ENCODE data around the gene PRPF19.
A peak's percentile ranks its signal among the peaks of the same experiment; 100 is the strongest.

PRPF19 gene

GRCh38 chr11:60906132-60906972 is at the start of gene PRPF19:
Gene PRPF19 (minus strand): TSS chr11:60906585. CDS start chr11:60906382, 203 bp downstream.
- H3K4me3 ChIP-seq (ENCODE audit: low read length in 2 of 2): peak within 1 kb of the TSS; percentile 88 to 93
- peaks cover 14 to 22% of the 10 kb centered on the region in 2 donors for H3K36me3 ChIP-seq (ENCODE audit: control insufficient read depth in 2 of 2, insufficient read depth in 2 of 2, low read length in 2 of 2)
- H3K4me1 ChIP-seq (ENCODE audit: control insufficient read depth, insufficient read depth, low read length): peaks cover 28% of the 10 kb centered on the region
- H3K27me3 ChIP-seq (ENCODE audit: control insufficient read depth in 1 of 2, insufficient read depth in 2 of 2, low read length in 2 of 2): peaks cover 3% of the 10 kb centered on the region in 2 donors
- peak within 1 kb of the TSS; percentile 88 for H3K27ac ChIP-seq (ENCODE audit: low read length)
- no peaks in the 10 kb centered on the region for H3K9me3 ChIP-seq (ENCODE audit: control insufficient read depth in 2 of 2, low read length in 2 of 2)
- H3K9ac ChIP-seq (ENCODE audit: low read length in 2 of 2): peak within 1 kb of the TSS; percentile 84 to 90

- H3K27me3 ChIP-seq (ENCODE audit: control insufficient read depth in 1 of 2, insufficient read depth in 2 of 2, low read length in 2 of 2): peaks cover 0 to 2% of the 10 kb centered on the region in 2 donors
- no peaks in the 10 kb centered on the region for H3K36me3 ChIP-seq (ENCODE audit: control insufficient read depth in 2 of 2, insufficient read depth in 2 of 2, low read length in 2 of 2)
- no peaks in the 10 kb centered on the region for H3K9me3 ChIP-seq (ENCODE audit: control insufficient read depth in 2 of 2, low read length in 2 of 2)
- no peak overlapping the region for H3K4me3 ChIP-seq (ENCODE audit: low read length in 2 of 2)
- H3K9ac ChIP-seq (ENCODE audit: low read length in 2 of 2): no peak overlapping the region
- peaks cover 21% of the 10 kb centered on the region for H3K4me1 ChIP-seq (ENCODE audit: control insufficient read depth, insufficient read depth, low read length)
- no peak overlapping the region for H3K27ac ChIP-seq (ENCODE audit: low read length)
These were observed 49.2 kb upstream of the PRPF19 start for GRCh38 chr11:60955571-60955970.

GRCh38 chr11:60954421-60954820 is 48.0 kb upstream of the PRPF19 start:
- Histone ChIP-seq H3K9me3 (ENCODE audit: control insufficient read depth in 2 of 2, low read length in 2 of 2) (no peaks in the 10 kb centered on the region), H3K4me3 (ENCODE audit: low read length in 2 of 2) (no peak overlapping the region), H3K27me3 (ENCODE audit: control insufficient read depth in 1 of 2, insufficient read depth in 2 of 2, low read length in 2 of 2) (no peaks in the 10 kb centered on the region), H3K4me1 (ENCODE audit: control insufficient read depth, insufficient read depth, low read length) (peaks cover 25% of the 10 kb centered on the region), H3K9ac (ENCODE audit: low read length in 2 of 2) (no peak overlapping the region), H3K27ac (ENCODE audit: low read length) (no peak overlapping the region), H3K36me3 (ENCODE audit: control insufficient read depth in 2 of 2, insufficient read depth in 2 of 2, low read length in 2 of 2) (no peaks in the 10 kb centered on the region)

- no peaks in the 10 kb centered on the region for H3K27me3 ChIP-seq (ENCODE audit: control insufficient read depth in 1 of 2, insufficient read depth in 2 of 2, low read length in 2 of 2)
- H3K9ac ChIP-seq (ENCODE audit: low read length in 2 of 2): no peak overlapping the region
- H3K4me3 ChIP-seq (ENCODE audit: low read length in 2 of 2): no peak overlapping the region
- no peaks in the 10 kb centered on the region for H3K36me3 ChIP-seq (ENCODE audit: control insufficient read depth in 2 of 2, insufficient read depth in 2 of 2, low read length in 2 of 2)
- no peaks in the 10 kb centered on the region for H3K9me3 ChIP-seq (ENCODE audit: control insufficient read depth in 2 of 2, low read length in 2 of 2)
- H3K27ac ChIP-seq (ENCODE audit: low read length): no peak overlapping the region
- H3K4me1 ChIP-seq (ENCODE audit: control insufficient read depth, insufficient read depth, low read length): peaks cover 25% of the 10 kb centered on the region
These were observed 47.4 kb upstream of the PRPF19 start for GRCh38 chr11:60953781-60954180.

GRCh38 chr11:60952742-60953170 is 46.4 kb upstream of the PRPF19 start:
- H3K4me1 ChIP-seq (ENCODE audit: control insufficient read depth, insufficient read depth, low read length): peaks cover 28% of the 10 kb centered on the region
- no peaks in the 10 kb centered on the region for H3K27me3 ChIP-seq (ENCODE audit: control insufficient read depth in 1 of 2, insufficient read depth in 2 of 2, low read length in 2 of 2)
- H3K4me3 ChIP-seq (ENCODE audit: low read length in 2 of 2): peak overlapping the region; percentile 68 to 74
- H3K9ac ChIP-seq (ENCODE audit: low read length in 2 of 2): peak overlapping the region; percentile 61 to 62
- no peaks in the 10 kb centered on the region for H3K36me3 ChIP-seq (ENCODE audit: control insufficient read depth in 2 of 2, insufficient read depth in 2 of 2, low read length in 2 of 2)
- peak overlapping the region; percentile 70 for H3K27ac ChIP-seq (ENCODE audit: low read length)
- no peaks in the 10 kb centered on the region for H3K9me3 ChIP-seq (ENCODE audit: control insufficient read depth in 2 of 2, low read length in 2 of 2)

DNA sequence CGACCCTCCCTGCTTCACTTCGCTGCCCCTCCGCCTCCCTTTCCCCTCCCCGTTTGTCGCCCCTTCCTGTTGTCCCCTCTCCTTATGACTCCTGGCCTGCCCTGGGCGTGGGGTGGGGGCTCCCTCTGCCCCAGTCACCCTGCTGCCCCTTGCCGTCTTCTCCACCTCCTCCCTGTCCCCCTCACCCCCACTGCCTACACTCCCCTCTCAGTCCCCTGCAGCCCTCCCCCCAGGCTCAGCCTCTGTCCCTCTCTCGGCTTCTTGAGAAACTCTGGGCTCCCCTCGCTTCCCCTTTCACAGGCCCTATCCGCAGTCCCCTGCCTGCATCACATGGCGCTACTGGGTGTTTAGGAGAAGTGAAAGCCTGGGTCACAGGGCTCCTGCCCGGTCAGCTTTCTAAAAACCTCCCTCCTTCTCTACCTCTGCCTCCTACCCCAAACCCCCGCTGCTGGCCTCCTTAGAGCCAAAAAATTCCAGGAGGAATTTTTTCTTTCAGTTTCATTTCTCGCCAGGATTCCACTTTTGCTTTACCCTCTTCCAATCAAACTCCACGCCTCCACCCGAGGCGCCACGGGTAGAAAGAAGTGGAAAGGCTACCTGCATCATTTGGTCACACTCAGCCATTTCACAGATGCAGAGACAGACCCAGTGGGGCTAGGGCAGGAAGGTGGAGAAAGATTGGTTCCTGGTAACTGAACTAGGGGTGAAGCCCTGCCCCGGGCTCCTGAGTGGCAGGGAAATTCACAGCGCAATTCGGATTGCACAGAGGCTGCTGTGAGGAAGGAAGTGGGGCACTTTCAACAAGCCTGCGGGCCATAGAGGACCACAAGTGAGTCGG is 45.7 kb upstream of the PRPF19 start, which contains the start of gene SLC15A3:
TSS of gene SLC15A3 (minus strand) at position 273 of the 838 bp plus-strand sequence. CDS start 625 bp downstream, outside the sequence.
- no peaks in the 10 kb centered on the region for H3K36me3 ChIP-seq (ENCODE audit: control insufficient read depth in 2 of 2, insufficient read depth in 2 of 2, low read length in 2 of 2)
- peak within 1 kb of the TSS; percentile 68 to 74 for H3K4me3 ChIP-seq (ENCODE audit: low read length in 2 of 2)
- peak within 1 kb of the TSS; percentile 70 for H3K27ac ChIP-seq (ENCODE audit: low read length)
- H3K4me1 ChIP-seq (ENCODE audit: control insufficient read depth, insufficient read depth, low read length): peaks cover 24% of the 10 kb centered on the region
- peak within 1 kb of the TSS; percentile 61 to 62 for H3K9ac ChIP-seq (ENCODE audit: low read length in 2 of 2)
- no peaks in the 10 kb centered on the region for H3K9me3 ChIP-seq (ENCODE audit: control insufficient read depth in 2 of 2, low read length in 2 of 2)
- no peaks in the 10 kb centered on the region for H3K27me3 ChIP-seq (ENCODE audit: control insufficient read depth in 1 of 2, insufficient read depth in 2 of 2, low read length in 2 of 2)

- Histone ChIP-seq H3K9ac (ENCODE audit: low read length in 2 of 2) (peak overlapping the region; percentile 61 to 62), H3K36me3 (ENCODE audit: control insufficient read depth in 2 of 2, insufficient read depth in 2 of 2, low read length in 2 of 2) (peaks cover 0 to under 1% of the 10 kb centered on the region in 2 donors), H3K4me1 (ENCODE audit: control insufficient read depth, insufficient read depth, low read length) (peaks cover 24% of the 10 kb centered on the region), H3K27ac (ENCODE audit: low read length) (peak overlapping the region; percentile 70), H3K4me3 (ENCODE audit: low read length in 2 of 2) (peak overlapping the region; percentile 68 to 74), H3K27me3 (ENCODE audit: control insufficient read depth in 1 of 2, insufficient read depth in 2 of 2, low read length in 2 of 2) (no peaks in the 10 kb centered on the region), H3K9me3 (ENCODE audit: control insufficient read depth in 2 of 2, low read length in 2 of 2) (no peaks in the 10 kb centered on the region)
These were observed 45.2 kb upstream of the PRPF19 start for GRCh38 chr11:60951606-60951903.

DNA sequence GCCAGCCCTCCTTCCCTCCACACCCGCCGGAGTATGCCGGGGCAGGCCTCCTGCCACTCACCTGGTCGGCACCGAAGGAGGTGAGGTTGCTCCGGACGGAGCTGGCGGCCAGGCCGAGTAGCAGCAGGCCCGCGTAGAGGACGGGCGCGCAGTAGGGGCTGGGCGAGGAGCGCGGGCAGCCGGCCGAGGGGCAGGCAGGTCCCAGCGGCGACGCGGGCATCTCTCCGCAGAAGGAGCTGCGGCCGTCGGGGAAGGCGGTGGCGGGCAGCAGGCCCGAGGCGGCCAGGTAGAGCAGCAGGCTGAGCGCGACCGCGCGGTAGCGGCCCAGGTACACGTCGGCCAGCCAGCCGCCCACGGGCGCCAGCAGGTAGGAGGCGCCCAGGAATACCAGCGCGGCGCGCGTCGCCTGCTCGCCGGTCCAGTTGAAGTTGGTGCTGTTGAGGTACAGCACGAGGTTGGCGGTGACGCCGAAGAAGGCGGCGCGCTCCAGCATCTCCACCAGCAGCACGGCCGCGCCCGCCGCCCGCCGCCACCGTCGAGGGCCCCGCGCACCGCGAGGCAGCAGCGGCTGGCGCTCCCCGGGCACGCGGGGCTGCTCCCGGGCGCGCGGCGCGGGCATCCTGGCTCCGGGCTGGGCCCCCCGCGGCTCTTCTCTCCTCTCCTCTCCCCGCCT is 44.7 kb upstream of the PRPF19 start:
- Histone ChIP-seq H3K36me3 (ENCODE audit: control insufficient read depth in 2 of 2, insufficient read depth in 2 of 2, low read length in 2 of 2) (peaks cover 0 to 5% of the 10 kb centered on the region in 2 donors), H3K9me3 (ENCODE audit: control insufficient read depth in 2 of 2, low read length in 2 of 2) (no peaks in the 10 kb centered on the region), H3K4me3 (ENCODE audit: low read length in 2 of 2) (peak overlapping the region; percentile 68 to 74), H3K27ac (ENCODE audit: low read length) (no peak overlapping the region), H3K9ac (ENCODE audit: low read length in 2 of 2) (peak overlapping the region in 1 of 2 donors; percentile 61), H3K27me3 (ENCODE audit: control insufficient read depth in 1 of 2, insufficient read depth in 2 of 2, low read length in 2 of 2) (no peaks in the 10 kb centered on the region), H3K4me1 (ENCODE audit: control insufficient read depth, insufficient read depth, low read length) (peaks cover 24% of the 10 kb centered on the region)

DNA sequence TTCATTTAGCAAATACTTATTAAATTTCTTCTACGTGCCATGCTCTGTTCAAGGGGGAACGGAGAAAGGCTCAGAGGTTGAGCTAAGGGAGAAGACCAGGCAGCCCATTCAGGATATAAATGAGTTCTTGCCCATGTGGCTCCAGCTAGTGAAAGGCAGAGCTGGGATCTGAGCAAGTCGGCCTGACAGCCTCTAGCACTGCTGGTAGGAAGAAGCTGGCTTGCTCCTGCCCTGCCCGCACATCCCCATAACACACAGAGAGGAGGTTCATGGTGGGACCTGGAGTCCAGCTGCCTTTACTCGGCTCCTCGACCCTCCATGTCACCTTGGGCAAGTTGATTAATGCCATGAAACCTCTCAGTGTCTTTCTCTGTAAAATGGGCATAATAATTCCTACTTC is 43.6 kb upstream of the PRPF19 start:
- H3K27ac ChIP-seq (ENCODE audit: low read length): no peak overlapping the region
- H3K36me3 ChIP-seq (ENCODE audit: control insufficient read depth in 2 of 2, insufficient read depth in 2 of 2, low read length in 2 of 2): peaks cover 3 to 6% of the 10 kb centered on the region in 2 donors
- H3K9me3 ChIP-seq (ENCODE audit: control insufficient read depth in 2 of 2, low read length in 2 of 2): no peaks in the 10 kb centered on the region
- peak overlapping the region in 1 of 2 donors; percentile 74 for H3K4me3 ChIP-seq (ENCODE audit: low read length in 2 of 2)
- H3K27me3 ChIP-seq (ENCODE audit: control insufficient read depth in 1 of 2, insufficient read depth in 2 of 2, low read length in 2 of 2): no peaks in the 10 kb centered on the region
- peaks cover 24% of the 10 kb centered on the region for H3K4me1 ChIP-seq (ENCODE audit: control insufficient read depth, insufficient read depth, low read length)
- no peak overlapping the region for H3K9ac ChIP-seq (ENCODE audit: low read length in 2 of 2)

- Histone ChIP-seq H3K9me3 (ENCODE audit: control insufficient read depth in 2 of 2, low read length in 2 of 2) (no peaks in the 10 kb centered on the region), H3K4me1 (ENCODE audit: control insufficient read depth, insufficient read depth, low read length) (peaks cover 24% of the 10 kb centered on the region), H3K4me3 (ENCODE audit: low read length in 2 of 2) (no peak overlapping the region)
These were observed 41.9 kb upstream of the PRPF19 start for GRCh38 chr11:60948250-60948649.

More at GRCh38 chr11:60948250-60948649, 41.9 kb upstream of the PRPF19 start:
- Histone ChIP-seq H3K27me3 (ENCODE audit: control insufficient read depth in 1 of 2, insufficient read depth in 2 of 2, low read length in 2 of 2) (no peaks in the 10 kb centered on the region), H3K27ac (ENCODE audit: low read length) (no peak overlapping the region), H3K9ac (ENCODE audit: low read length in 2 of 2) (no peak overlapping the region), H3K36me3 (ENCODE audit: control insufficient read depth in 2 of 2, insufficient read depth in 2 of 2, low read length in 2 of 2) (peaks cover 3 to 11% of the 10 kb centered on the region in 2 donors)
